Ovary (tissue), 3 donors: Measurements from ENCODE around the gene PRKCH.

Source experiments
- CTCF ChIP-seq, 3 donors: fragments of 450-650 bp in 2 of 3; fragments of 200-600 bp in 1 of 3; IDR thresholded peaks; one replicate each; pipeline versions ENCODE4 v1.5.1 to v1.8.0; 2016 to 2022; ENCODE audit warnings: antibody characterized with exemption in 3 of 3, mild to moderate bottlenecking in 1 of 3
- POLR2A ChIP-seq: fragments of 450-650 bp; IDR thresholded peaks from one replicate; pipeline ENCODE4 v1.6.1; 2017; ENCODE audit warnings: antibody characterized with exemption, mild to moderate bottlenecking, moderate library complexity
- donor health status: DM: no; HTN: no; CAD: no.

GRCh38 chr14:61561104-61561503, 239.7 kb downstream of the PRKCH start:
- TF ChIP-seq POLR2A (no peak), CTCF (IDR thresholded peaks at IDR 0.05) (no peak)
